ENCODE measurements around the gene ZDHHC9. TPM values are rescaled to one million over a fixed set of nuclear protein-coding genes. Genes with fewer than 3 reads are reported as not detected.
A peak's percentile ranks its signal among the peaks of the same experiment; 100 is the strongest.

ZDHHC9 gene
- total and polyA plus RNA-seq, 9 of the 15 experiments (the other 6 are each of a cell fraction or from before 2014, with no cell fraction given), result 6.8 to 22.4 (median 9.1) TPM

GRCh38 chrX:129836827-129837226 is 6.9 kb downstream of the ZDHHC9 start (continued):
- TF ChIP-seq MNT (conservative IDR thresholded peaks at IDR 0.05) (no peak), MTA3 (IDR thresholded peaks at IDR 0.05; ENCODE audit: borderline replicate concordance) (no peak), PYGO2 (tag; IDR thresholded peaks at IDR 0.05) (no peak), MAFG (tag; conservative IDR thresholded peaks at IDR 0.05) (peak; percentile 67), ZNF518B (CRISPR knock-in tag; IDR thresholded peaks at IDR 0.05) (no peak), RNF219 (CRISPR knock-in tag; IDR thresholded peaks at IDR 0.05) (no peak), ZNF586 (CRISPR knock-in tag; conservative IDR thresholded peaks at IDR 0.05) (no peak), NELFE (IDR thresholded peaks at IDR 0.05; ENCODE audit: insufficient read depth, insufficient read length) (no peak), ZNF3 (CRISPR knock-in tag; IDR thresholded peaks at IDR 0.05) (no peak), NUFIP1 (IDR thresholded peaks at IDR 0.05; ENCODE audit: partially characterized antibody) (no peak), E2F3 (CRISPR knock-in tag; IDR thresholded peaks at IDR 0.05) (no peak), ZNF41 (CRISPR knock-in tag; conservative IDR thresholded peaks at IDR 0.05) (no peak), E2F8 (IDR thresholded peaks at IDR 0.05; ENCODE audit: low read depth, partially characterized antibody) (no peak), FOXK1 (CRISPR knock-in tag; IDR thresholded peaks at IDR 0.05; ENCODE audit: borderline replicate concordance) (no peak), SREBF2 (CRISPR knock-in tag; IDR thresholded peaks at IDR 0.05) (no peak), DIDO1 (tag; IDR thresholded peaks at IDR 0.05; ENCODE audit: low read depth) (no peak), NFE2 (IDR thresholded peaks at IDR 0.05; ENCODE audit: low read depth) (peak; percentile 70), CEBPG (CRISPR knock-in tag; IDR thresholded peaks at IDR 0.05) (no peak), CEBPG (tag; conservative IDR thresholded peaks at IDR 0.05 in 1 of 2, IDR thresholded peaks at IDR 0.05 in 1 of 2) (no peak), ZSCAN29 (IDR thresholded peaks at IDR 0.05) (no peak)

All from K562 (cell line).